Endothelial cell (in vitro differentiated cells): ENCODE data around the gene MAGEA11. TPM values are rescaled to one million over a fixed set of nuclear protein-coding genes. Genes with fewer than 3 reads are reported as not detected.
"Not testable (repeated sequence)": the region's sequence is repeated elsewhere in the genome, so short reads cannot be mapped to it uniquely, and the experiment has no call there.

ENCODE experiments used
- DNase-seq: peaks from one replicate; pipeline ENCODE4 v3.0.0; 2021; ENCODE audit warnings: low spot score
- H3K27ac Mint-ChIP-seq: one replicate; pipeline ENCODE4 v1.8.0; 2021; ENCODE audit warnings: mixed read lengths, inconsistent platforms; ENCODE audit not compliant: unreplicated experiment
- H3K27me3 Mint-ChIP-seq: one replicate; pipeline ENCODE4 v1.8.0; 2021; ENCODE audit warnings: mild to moderate bottlenecking, moderate library complexity, mixed read lengths, inconsistent platforms; ENCODE audit not compliant: unreplicated experiment
- H3K36me3 Mint-ChIP-seq: one replicate; pipeline ENCODE4 v1.8.0; 2021; ENCODE audit warnings: mild to moderate bottlenecking, low read depth, mixed read lengths, inconsistent platforms; ENCODE audit not compliant: unreplicated experiment
- H3K4me1 Mint-ChIP-seq: one replicate; pipeline ENCODE4 v1.8.0; 2021; ENCODE audit warnings: mild to moderate bottlenecking, mixed read lengths, inconsistent platforms; ENCODE audit not compliant: unreplicated experiment
- H3K4me3 Mint-ChIP-seq: one replicate; pipeline ENCODE4 v1.8.0; 2021; ENCODE audit warnings: mild to moderate bottlenecking, mixed read lengths, inconsistent platforms; ENCODE audit not compliant: unreplicated experiment
- H3K9me3 Mint-ChIP-seq: one replicate; pipeline ENCODE4 v1.8.0; 2021; ENCODE audit warnings: mixed read lengths, inconsistent platforms; ENCODE audit not compliant: unreplicated experiment
- total RNA-seq: library from RNA; stranded (reverse); fragmentation: NEBNext Ultra II Directional; extraction: Animal tissue kit (Norgen Biotek cat#: 25700); gene quantifications from one replicate; pipeline ENCODE4 v1.2.1, GENCODE V29; 2021; ENCODE audit not compliant: unreplicated experiment
- TF ChIP-seq, protein P1 (sequence below): fragments of 200-600 bp; sonication (generic); IDR thresholded peaks from one replicate; pipeline ENCODE4 v1.5.0; 2021; ENCODE audit warnings: antibody characterized with exemption; ENCODE audit not compliant: unreplicated experiment

MAGEA11 gene
- total RNA-seq, 1 donor from 2014 or later, result not detected

- no peak overlapping the region for H3K27ac Mint-ChIP-seq
- no peaks in the 10 kb centered on the region for H3K9me3 Mint-ChIP-seq
- no peaks in the 10 kb centered on the region for H3K36me3 Mint-ChIP-seq
- no peak for DNase-seq
- H3K4me1 Mint-ChIP-seq, result no peaks in the 10 kb centered on the region
- TF ChIP-seq, protein P1, sequence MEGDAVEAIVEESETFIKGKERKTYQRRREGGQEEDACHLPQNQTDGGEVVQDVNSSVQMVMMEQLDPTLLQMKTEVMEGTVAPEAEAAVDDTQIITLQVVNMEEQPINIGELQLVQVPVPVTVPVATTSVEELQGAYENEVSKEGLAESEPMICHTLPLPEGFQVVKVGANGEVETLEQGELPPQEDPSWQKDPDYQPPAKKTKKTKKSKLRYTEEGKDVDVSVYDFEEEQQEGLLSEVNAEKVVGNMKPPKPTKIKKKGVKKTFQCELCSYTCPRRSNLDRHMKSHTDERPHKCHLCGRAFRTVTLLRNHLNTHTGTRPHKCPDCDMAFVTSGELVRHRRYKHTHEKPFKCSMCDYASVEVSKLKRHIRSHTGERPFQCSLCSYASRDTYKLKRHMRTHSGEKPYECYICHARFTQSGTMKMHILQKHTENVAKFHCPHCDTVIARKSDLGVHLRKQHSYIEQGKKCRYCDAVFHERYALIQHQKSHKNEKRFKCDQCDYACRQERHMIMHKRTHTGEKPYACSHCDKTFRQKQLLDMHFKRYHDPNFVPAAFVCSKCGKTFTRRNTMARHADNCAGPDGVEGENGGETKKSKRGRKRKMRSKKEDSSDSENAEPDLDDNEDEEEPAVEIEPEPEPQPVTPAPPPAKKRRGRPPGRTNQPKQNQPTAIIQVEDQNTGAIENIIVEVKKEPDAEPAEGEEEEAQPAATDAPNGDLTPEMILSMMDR, result no peak
- H3K27me3 Mint-ChIP-seq, result no peaks in the 10 kb centered on the region
- H3K4me3 Mint-ChIP-seq, result no peak overlapping the region
Observed at GRCh38 chrX:149682956-149683947, 28.6 kb upstream of the MAGEA11 start.

- Mint-ChIP-seq H3K4me1 (no peaks in the 10 kb centered on the region), H3K36me3 (no peaks in the 10 kb centered on the region), H3K27ac (no peak overlapping the region), H3K4me3 (no peak overlapping the region), H3K27me3 (peaks cover 2% of the 10 kb centered on the region), H3K9me3 (no peaks in the 10 kb centered on the region)
- TF ChIP-seq, protein P1, result no peak
- no peak for DNase-seq
Observed at GRCh38 chrX:149683966-149684730, 27.7 kb upstream of the MAGEA11 start.

- H3K4me3 Mint-ChIP-seq, result no peak overlapping the region
- H3K4me1 Mint-ChIP-seq, result no peaks in the 10 kb centered on the region
- peaks cover 4% of the 10 kb centered on the region for H3K9me3 Mint-ChIP-seq
- H3K27ac Mint-ChIP-seq, result no peak overlapping the region
- TF ChIP-seq, protein P1, result no peak
- H3K27me3 Mint-ChIP-seq, result peaks cover 5% of the 10 kb centered on the region
- H3K36me3 Mint-ChIP-seq, result no peaks in the 10 kb centered on the region
- DNase-seq, result no peak
Observed at GRCh38 chrX:149687991-149688390, 23.9 kb upstream of the MAGEA11 start.

- Mint-ChIP-seq H3K27ac (no peak overlapping the region), H3K27me3 (peaks cover 5% of the 10 kb centered on the region), H3K4me3 (no peak overlapping the region), H3K9me3 (peaks cover 5% of the 10 kb centered on the region), H3K4me1 (no peaks in the 10 kb centered on the region), H3K36me3 (no peaks in the 10 kb centered on the region)
- TF ChIP-seq, protein P1, result no peak
- no peak for DNase-seq
Observed at GRCh38 chrX:149688552-149688951, 23.3 kb upstream of the MAGEA11 start.

GRCh38 chrX:149691794-149692193, 20.1 kb upstream of the MAGEA11 start:
- DNase-seq, result no peak
- Mint-ChIP-seq H3K4me1 (no peaks in the 10 kb centered on the region), H3K4me3 (no peak overlapping the region), H3K36me3 (no peaks in the 10 kb centered on the region), H3K27ac (no peak overlapping the region), H3K9me3 (peaks cover 5% of the 10 kb centered on the region), H3K27me3 (peaks cover 5% of the 10 kb centered on the region)
- TF ChIP-seq, protein P1, result no peak

DNA sequence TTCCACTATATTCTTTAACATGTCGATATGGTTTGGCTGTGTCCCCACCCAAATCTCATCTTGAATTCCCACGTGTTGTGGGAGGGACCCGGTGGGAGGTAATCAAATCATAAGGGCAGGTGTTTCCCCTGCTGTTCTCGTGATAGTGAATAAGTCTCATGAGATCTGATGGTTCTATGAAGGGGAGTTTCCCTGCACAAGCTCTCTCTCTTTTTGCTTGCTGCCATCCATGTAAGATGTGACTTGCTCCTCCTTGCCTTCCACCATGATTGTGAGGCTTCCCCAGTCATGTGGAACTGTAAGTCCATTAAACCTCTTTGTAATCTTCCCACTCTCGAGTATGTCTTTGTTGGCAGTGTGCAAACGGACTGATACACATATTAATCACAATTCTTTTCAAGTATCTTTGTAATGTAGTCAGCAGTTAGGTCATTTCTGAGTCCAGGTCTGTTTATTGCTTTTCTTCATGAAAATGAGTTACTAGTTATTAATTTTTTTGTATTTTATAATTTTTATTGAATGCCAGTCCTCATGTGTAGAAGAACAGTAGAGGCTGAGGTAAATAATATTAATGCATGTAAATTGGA, 19.1 kb upstream of the MAGEA11 start:
- H3K4me1 Mint-ChIP-seq, H3K9me3 Mint-ChIP-seq, H3K36me3 Mint-ChIP-seq, H3K4me3 Mint-ChIP-seq, H3K27me3 Mint-ChIP-seq, H3K27ac Mint-ChIP-seq, DNase-seq: not testable (repeated sequence)
